Measurements from ENCODE around the gene KCNE5. TPM values are rescaled to one million over a fixed set of nuclear protein-coding genes. Genes with fewer than 3 reads are reported as not detected.

Gene KCNE5
- total RNA-seq, 1 experiment from 2014 or later, result 3.7 TPM

DNA sequence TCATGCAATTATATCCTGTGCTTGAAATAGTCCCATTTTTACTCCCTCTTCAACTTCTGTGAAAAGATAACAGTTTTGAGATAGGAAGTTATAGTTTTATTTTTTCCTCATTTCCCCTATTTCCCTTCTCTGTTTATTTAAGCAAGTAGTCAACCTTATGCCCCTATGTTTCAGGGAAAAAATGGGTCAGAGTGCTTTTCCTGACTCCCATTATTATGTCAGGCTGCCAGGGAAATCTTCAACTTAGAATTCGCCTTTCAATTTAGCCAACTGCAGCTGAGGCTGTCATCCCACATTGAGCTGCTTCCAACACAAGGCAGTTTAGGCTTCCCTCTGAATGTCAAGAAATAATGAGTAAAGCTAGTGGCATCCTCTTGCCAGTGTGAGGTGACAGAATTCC lies 46.1 kb downstream of the KCNE5 start:
- H3K23me2 ChIP-seq (ENCODE audit: insufficient read length, low read depth, low read length, poor library complexity, severe bottlenecking), result no peaks in the 10 kb centered on the region
- Mint-ChIP-seq H3K4me1 (peaks cover 5 to 8% of the 10 kb centered on the region in 2 experiments), H3K36me3 (ENCODE audit: insufficient read depth in 1 of 3, low read depth in 3 of 3) (no peaks in the 10 kb centered on the region), H3K9me3 (no peaks in the 10 kb centered on the region), H3K4me3 (no peak overlapping the region), H3K27ac (no peak overlapping the region; a peak in 1 of 7 replicates), H3K27me3 (ENCODE audit: low read depth) (no peaks in the 10 kb centered on the region)
- H2BK20ac ChIP-seq (ENCODE audit: low read depth, low read length, poor library complexity, severe bottlenecking), result no peak overlapping the region
- H3K56ac ChIP-seq (ENCODE audit: insufficient read length, low read depth, low read length), result no peak overlapping the region
- H2BK120ac ChIP-seq (ENCODE audit: low read depth, low read length, poor library complexity, severe bottlenecking), result no peak overlapping the region
- DNase-seq, result no peak
- no peak overlapping the region for H3K27ac ChIP-seq (ENCODE audit: insufficient read length, low read depth, low read length)
- no peak overlapping the region for H3K4ac ChIP-seq (ENCODE audit: low read depth, low read length)
- no peak overlapping the region for H3K18ac ChIP-seq (ENCODE audit: insufficient read length, low read depth, low read length)
- no peak overlapping the region for H3K14ac ChIP-seq (ENCODE audit: insufficient read depth, low read length)
- no CpG with 5 or more reads among the region's 1 CpG for WGBS (ENCODE audit: extremely low coverage, insufficient read length, low lambda C conversion rate)
- H3K4me2 ChIP-seq (ENCODE audit: insufficient read depth, insufficient read length, low read length), result no peak overlapping the region
- no peak overlapping the region for H3K9ac ChIP-seq (ENCODE audit: extremely low read depth, insufficient read length, low read length)
- H2BK12ac ChIP-seq (ENCODE audit: insufficient read length, low read depth, low read length), result no peak overlapping the region
- no peaks in the 10 kb centered on the region for H3K79me2 ChIP-seq (ENCODE audit: insufficient read depth, low read length)
- no peak overlapping the region for H2BK5ac ChIP-seq (ENCODE audit: insufficient read length, low read length)
- no peak overlapping the region for H3K23ac ChIP-seq (ENCODE audit: insufficient read length, low read depth, low read length)
- TF ChIP-seq CTCF (conservative IDR thresholded peaks at IDR 0.05), result no peak
- no peak overlapping the region for H4K91ac ChIP-seq (ENCODE audit: insufficient read length, low read depth, low read length)
- H3T11ph ChIP-seq (ENCODE audit: low read length), result no peak overlapping the region
- H4K5ac ChIP-seq (ENCODE audit: insufficient read length, low read depth, low read length), result no peak overlapping the region
- H2AFZ ChIP-seq (ENCODE audit: low read length), result no peak overlapping the region
- no peaks in the 10 kb centered on the region; the same call in none of the 2 replicates for H3K4me1 ChIP-seq (ENCODE audit: insufficient read depth, low read length)
- no peaks in the 10 kb centered on the region for H3K27me3 ChIP-seq (ENCODE audit: insufficient read depth, low read length)
- no peaks in the 10 kb centered on the region for H4K20me1 ChIP-seq (ENCODE audit: control insufficient read depth, insufficient read depth, insufficient read length)
- H2BK15ac ChIP-seq (ENCODE audit: low read depth, low read length), result no peak overlapping the region
- H4K8ac ChIP-seq (replicated peaks; ENCODE audit: insufficient read length, low read depth, low read length), result no peak overlapping the region
- H3K79me1 ChIP-seq (ENCODE audit: insufficient read depth, low read depth, low read length, poor library complexity, severe bottlenecking), result no peaks in the 10 kb centered on the region
- H3K9me3 ChIP-seq (ENCODE audit: control insufficient read depth, low read depth, low read length), result no peaks in the 10 kb centered on the region
- no peak overlapping the region for H2AK5ac ChIP-seq (ENCODE audit: insufficient read length, low read length)

Data from H9 (cell line).